GM21529 (cell line): ENCODE data around the gene LRRFIP2.

Source experiments
- ATAC-seq: cut with Tn5 transposase; IDR thresholded peaks from one replicate; pipeline ENCODE4 v1.9.1; 2021; ENCODE audit not compliant: unreplicated experiment

The LRRFIP2 gene

DNA sequence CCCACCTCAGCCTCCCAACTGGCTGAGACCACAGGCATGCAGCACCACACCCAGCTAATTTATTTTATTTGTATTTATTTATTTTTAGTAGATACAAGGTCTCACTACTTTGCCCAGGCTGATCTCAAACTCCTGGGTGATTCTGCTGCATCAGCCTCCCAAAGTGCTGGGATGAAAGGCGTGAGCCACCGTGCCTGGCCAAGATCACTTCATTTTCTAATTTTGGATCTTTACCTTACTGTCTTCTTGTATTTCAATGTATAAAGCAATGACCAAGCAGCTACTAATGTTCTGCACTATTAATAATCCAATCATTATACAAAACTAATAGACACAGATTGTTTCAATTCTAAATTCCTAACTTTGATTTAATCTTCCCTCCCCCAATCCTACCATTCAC lies 56.2 kb downstream of the LRRFIP2 start:
- no peak for ATAC-seq

GRCh38 chr3:37117548-37117947 lies 56.8 kb downstream of the LRRFIP2 start:
- no peak for ATAC-seq

GRCh38 chr3:37116998-37117397 lies 57.4 kb downstream of the LRRFIP2 start:
- no peak for ATAC-seq

- ATAC-seq, result no peak
Observed at GRCh38 chr3:37115446-37115845, 58.9 kb downstream of the LRRFIP2 start.

DNA sequence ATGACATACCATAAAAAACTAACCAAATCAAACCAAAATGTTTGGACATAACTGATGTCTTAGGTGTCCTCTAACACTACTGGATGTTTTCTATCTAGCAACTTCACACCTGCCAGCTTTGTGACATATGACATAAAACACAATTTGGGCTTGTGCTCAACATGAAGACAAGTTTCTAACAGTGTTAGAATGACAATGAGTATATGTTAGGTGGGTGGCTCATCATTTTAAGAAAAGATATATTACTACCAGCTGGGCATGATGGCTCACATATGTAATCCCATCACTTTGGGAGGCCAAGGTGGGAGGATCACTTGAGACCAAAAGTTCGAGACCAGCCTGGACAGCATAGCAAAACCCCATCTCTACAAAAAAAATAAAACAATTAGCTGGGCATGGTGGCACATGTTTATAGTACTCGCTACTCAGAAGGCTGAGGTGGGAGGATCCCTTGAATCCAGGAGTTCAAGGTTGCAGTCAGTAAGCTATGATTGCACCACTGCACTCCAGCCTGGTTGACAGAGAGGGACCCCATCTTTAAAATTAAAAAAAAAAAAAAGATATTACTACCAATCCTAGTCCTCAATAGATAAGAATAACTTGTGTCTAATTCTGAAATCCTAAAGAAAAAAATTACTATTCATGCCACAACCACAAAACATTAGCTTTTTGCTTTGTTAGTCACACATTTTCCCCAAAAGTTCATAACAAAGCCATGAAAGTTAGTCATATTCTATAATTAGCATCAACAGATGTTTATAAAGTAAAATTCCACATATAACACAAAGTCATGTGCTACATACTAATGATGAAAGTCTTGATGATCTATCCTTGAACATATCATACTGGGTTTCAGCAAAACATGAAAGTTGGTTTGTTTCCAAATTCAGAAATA lies 59.9 kb downstream of the LRRFIP2 start:
- ATAC-seq, result no peak

- ATAC-seq, result no peak
Observed at GRCh38 chr3:37112987-37113386, 61.4 kb downstream of the LRRFIP2 start.

DNA sequence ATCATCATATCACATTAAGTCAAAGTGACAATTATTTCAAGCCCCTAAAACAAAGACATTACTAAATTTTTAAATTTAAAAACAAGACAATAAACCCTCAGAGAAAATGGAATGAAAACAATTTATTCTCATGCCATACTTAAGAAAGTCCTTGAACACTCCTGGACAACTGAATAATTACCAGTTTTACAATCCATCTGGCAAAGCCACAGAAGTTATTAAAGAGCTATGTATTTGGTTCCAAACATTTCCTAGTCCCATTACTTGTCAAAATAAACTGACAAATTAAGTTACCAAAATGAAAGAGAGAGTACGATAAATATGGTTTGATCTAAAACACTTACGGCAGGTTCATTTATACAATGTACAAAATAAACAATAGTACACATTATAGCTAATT lies 63.2 kb downstream of the LRRFIP2 start:
- ATAC-seq, result no peak

- ATAC-seq, result no peak
Observed at GRCh38 chr3:37107846-37108245, 66.5 kb downstream of the LRRFIP2 start.

GRCh38 chr3:37103103-37103808 lies 71.1 kb downstream of the LRRFIP2 start:
- no peak for ATAC-seq

DNA sequence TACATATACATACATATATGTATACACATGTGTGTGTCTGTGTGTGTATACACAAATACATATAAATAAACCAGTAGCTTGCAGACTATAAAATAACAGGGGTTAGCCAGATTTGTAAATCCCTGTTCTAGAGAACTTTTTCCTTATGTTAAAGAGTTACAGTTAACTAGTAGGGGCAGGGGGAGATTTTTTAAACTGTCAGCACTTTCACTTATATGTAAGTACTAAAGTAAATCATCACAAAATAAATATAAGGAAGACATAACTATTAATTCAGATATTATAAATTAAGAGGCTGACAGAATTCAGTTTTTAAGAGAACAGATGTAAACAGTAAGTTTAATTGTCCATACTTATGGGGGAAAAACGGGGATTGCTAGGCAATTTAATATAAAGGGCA lies 74.0 kb downstream of the LRRFIP2 start:
- no peak for ATAC-seq

DNA sequence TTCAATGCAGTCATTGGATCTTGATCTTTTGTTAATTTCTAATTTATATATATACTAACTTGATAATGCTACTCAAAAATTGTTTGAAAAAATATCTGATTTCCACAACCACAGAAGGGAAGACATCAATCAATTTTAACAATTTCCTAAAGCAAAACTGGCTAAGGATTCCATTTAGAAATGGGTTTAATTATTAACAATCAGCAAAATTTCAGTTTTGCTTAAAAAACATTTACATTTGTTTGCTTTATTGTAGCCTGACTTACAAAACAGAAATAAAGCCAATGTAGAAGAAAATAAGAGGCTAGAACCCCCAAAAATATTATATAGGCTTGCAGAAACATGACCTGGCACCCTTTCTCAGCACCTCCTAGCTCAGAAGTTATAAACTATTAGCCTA lies 74.9 kb downstream of the LRRFIP2 start:
- ATAC-seq, result no peak

DNA sequence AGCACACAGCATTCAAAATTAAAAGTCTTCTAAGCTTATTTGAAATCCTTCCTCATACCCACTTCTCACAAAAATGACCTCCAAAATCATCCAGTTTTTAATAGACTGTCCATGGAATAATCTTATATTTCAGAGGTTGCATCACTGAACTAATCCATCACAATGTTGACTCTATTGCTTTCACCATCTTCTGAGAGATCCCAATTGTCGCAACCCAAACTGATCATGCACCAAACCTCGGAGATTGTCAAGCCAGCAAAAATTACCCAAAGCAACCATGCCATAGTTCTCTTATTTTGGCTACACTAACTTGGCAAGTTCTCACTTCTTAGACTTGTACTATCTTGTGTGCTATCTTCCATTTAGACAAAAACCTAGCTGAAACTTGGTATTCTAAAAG lies 75.5 kb downstream of the LRRFIP2 start:
- no peak for ATAC-seq

DNA sequence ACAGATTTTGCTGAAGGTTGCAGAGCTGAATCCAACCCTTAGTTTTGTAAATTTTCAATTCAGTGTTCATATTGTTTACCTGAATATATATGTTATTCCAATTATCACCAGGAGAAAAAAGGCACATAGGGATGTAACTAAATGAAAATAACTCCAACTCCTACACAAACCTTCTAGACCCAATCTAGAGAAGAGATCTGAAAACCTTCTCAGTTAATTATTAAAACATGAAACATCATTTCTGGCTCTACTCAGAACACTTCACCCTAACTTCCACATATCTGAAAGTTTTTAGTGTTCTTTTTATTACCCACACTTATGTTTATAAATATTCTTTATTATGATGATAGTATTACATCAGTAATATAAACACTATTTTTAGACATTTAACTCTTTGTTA lies 76.6 kb downstream of the LRRFIP2 start:
- ATAC-seq, result no peak

DNA sequence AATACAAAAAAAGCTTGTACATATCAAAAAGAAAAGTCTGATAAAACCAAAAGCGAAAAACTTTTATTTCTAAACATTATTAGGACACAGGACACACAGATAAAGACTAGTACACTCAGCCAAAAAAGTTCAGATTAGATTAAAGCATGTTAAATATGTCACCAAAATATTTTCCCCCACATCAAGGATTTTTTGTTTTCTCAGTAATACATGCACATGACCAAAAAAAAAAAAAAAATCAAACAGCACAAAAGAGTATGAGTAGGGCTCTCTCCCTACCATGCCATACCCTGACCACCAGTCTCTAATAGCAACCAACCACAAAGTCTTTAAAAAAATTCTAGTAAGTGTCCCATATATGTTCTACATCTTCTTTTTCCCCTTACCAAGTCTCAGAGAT lies 77.4 kb downstream of the LRRFIP2 start:
- no peak for ATAC-seq

DNA sequence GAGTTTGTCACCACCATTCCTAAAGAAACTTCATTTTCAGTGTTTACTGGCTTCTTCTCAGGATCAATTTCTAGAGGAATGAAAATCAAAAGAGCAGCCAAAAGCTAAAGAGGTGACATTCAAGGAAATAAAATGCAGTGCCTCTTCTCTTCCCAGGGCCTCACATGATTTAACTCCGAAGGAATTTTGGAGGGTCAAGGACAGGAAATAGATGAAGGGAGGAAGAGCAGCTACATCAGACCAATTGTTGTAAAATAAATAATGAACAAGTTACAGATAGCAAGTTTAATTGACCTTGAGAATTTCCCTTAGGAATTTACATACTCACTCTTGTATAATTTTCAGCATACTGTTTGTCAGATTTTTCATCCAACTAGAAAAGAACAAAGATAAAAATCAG lies 78.1 kb downstream of the LRRFIP2 start:
- no peak for ATAC-seq

DNA sequence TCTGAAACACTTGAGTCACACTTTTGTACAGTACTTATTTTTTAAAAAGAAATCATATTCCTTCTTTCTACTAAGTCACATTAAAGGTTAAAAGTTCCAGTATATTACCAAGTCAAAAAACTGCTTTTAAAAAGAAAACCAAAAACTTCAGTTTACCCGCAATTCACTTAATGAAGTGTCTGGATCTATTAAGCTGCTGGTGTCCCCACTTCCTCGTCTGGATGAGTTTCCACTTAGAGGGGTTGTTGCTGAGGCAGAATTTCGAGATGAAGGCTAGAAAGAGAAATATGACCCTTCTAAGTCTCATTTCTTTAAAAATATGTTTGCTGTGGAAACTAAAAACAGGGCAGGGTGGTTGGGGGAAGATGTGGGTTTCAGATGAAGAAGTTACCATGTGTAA lies 79.7 kb downstream of the LRRFIP2 start:
- no peak for ATAC-seq

DNA sequence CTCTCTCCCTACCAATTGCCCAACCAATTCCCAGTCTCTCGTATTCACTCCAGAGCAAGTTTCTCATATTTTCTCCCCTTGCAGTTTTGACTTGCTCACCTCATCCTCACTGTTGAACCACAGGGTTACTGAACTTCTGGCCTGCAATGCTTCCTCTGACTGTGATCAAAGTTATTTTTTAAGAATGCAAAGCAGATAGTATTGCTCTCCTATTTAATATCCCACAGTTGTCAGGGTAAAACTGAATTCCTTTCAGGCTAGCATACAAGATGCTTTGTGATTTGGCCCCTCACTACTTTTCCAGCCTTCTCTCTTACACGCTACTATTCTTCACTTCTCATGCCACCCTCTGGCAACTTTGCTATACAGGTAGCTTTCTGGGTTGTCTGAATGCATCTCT lies 80.9 kb downstream of the LRRFIP2 start:
- no peak for ATAC-seq

DNA sequence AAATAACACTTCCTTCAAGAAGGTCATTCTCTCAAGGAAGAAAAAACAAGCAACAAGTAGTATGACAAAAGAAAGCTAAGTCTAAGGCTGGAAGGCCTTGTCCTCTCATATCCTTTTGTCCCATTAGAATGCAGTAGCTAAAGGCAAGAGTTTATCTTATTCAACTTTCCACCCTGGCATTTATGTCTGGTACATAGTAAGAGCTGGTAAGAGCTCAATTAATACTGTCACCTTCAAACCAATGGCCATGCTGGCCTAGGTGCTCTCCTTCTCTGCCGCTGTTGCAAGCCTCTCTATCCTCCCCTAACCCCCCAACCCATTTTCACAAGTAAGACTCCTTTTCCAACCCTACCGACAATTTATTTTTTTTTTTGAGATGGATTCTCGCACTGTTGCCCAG lies 81.9 kb downstream of the LRRFIP2 start:
- ATAC-seq, result no peak

- ATAC-seq, result no peak
Observed at GRCh38 chr3:37087870-37088269, 86.5 kb downstream of the LRRFIP2 start.

GRCh38 chr3:37086918-37087317 lies 87.5 kb downstream of the LRRFIP2 start:
- no peak for ATAC-seq

GRCh38 chr3:37082317-37082716 lies 92.1 kb downstream of the LRRFIP2 start:
- ATAC-seq, result no peak

- ATAC-seq, result no peak
Observed at GRCh38 chr3:37075955-37076354, 98.4 kb downstream of the LRRFIP2 start.
